HG03025 (cell line): ENCODE results near the gene PSAP.

ENCODE experiments used
- ATAC-seq: cut with Tn5 transposase; IDR thresholded peaks from one replicate; pipeline ENCODE4 v1.9.1; 2021; ENCODE audit warnings: mild to moderate bottlenecking, moderate library complexity; ENCODE audit not compliant: unreplicated experiment, low FRiP score

Gene PSAP

DNA sequence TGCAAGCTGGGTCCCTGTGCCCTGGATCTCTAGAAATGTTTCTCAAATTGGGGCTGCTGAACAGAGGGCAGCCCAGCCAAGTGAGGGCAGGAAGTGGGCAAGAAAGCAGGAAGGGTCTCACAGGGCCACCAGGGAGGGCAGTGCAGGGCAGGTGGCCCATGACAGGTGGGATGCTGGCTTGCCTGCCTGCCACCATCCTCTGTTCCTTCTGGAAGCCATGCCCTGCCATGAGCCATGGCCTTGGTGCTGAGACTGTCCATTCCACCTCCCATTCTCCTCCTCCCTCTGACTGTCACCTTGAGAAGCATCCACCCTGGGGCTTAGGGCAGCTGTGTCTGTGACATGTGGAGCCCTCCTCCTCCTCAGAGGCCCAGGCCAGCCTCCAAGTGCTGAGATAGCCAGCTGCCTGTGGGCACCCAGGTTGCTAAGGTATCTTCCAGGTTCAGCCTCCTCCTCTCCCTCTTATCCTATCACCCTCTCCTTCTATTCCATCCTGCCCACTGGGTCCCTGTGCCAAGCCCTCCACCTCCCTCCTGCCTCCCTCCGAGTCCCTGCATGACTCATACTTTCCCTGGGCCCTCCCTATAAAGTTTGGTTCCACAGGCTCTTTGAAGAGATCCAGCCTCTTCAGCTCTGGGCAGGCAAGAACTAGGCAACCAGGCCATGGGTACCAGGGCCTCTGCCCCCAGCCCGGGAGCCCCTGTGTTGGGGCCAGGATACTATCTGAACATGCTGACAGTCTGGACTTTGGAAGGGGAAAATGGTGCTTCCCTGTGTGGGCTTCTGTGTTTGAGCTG, 79.0 kb downstream of the PSAP start:
- ATAC-seq, result no peak

DNA sequence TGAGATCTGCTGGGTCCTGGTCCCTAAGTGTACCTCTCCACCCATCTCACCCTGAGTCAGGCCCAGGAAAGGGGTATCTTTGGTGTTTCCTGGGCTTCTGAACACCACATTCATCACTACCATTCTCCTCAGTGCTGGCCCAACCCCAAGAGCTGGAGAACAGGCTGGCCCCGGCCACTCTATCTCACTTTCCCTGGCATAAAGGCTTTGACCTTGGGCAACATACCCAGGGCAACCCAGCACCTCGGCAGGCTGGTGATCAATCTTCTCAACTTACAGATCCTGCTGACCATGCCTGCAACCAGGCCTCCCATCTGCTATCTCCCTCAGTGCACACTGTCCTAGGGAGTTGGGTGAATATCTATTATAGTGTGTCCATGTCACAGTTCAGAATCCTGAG, 79.8 kb downstream of the PSAP start:
- ATAC-seq, result no peak

DNA sequence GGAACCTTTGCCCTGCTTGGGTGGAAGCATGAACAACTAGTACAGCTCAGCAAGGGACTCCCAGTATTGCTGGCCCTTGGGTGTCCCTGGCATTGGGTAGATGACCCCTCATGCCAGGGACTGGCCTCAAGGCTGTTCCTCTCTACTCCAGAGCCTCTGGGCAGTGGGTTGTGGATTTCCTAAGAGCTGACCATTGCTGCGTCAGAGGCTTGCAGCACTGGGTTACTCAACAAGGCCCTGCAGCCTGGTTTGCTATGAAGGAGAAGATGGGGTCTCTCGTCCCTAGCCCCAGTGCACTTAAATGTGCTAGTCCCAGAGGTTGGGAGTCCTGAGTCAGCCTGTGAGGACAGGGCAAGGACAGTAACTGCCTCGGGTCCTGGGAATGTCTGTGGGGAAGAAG, 80.3 kb downstream of the PSAP start:
- no peak for ATAC-seq

DNA sequence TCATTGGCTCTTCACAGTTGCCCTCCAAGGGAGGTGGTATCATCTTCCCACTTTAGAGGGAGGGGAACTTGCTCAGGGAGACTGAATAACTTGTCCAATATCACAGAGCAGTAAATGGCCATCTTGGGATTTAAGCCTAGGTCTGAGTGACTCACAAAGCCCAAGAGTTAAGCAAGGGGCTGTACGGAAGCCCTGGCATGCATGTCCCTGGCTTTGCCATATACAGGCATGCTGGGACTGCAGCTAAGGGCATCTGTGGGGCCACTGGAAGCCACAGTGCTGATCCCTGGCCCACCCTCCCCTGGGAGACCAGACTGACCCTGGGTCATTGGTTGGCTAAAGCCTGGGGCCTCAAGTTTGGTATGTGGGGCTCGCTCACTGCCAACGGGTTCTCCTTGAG, 80.8 kb downstream of the PSAP start:
- ATAC-seq, result no peak

DNA sequence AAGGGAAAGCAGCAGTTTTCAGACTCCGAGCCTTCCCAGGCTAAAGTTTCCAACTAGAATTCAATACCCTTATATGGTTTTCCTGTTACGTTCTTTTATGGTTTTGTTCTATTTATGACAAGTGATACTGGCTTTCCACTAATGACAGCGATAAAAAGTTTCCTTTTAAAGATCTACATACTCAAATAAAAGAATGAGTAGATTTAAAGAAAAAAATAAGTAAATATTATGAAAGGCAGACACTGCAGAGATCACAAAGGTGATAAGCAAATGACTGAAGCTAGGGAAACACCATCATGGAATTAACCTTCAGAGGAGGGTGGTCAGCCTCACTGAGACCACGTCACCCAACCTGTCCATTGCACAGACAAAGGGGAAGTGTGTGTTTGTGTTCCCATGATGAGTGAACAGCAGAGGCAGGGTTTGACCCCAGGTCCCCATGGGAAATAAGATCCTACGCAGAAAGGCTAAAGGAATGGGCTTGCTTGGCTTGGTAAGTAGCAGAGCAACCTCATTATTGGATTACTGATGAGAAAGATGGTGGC, 81.7 kb downstream of the PSAP start:
- ATAC-seq, result no peak

DNA sequence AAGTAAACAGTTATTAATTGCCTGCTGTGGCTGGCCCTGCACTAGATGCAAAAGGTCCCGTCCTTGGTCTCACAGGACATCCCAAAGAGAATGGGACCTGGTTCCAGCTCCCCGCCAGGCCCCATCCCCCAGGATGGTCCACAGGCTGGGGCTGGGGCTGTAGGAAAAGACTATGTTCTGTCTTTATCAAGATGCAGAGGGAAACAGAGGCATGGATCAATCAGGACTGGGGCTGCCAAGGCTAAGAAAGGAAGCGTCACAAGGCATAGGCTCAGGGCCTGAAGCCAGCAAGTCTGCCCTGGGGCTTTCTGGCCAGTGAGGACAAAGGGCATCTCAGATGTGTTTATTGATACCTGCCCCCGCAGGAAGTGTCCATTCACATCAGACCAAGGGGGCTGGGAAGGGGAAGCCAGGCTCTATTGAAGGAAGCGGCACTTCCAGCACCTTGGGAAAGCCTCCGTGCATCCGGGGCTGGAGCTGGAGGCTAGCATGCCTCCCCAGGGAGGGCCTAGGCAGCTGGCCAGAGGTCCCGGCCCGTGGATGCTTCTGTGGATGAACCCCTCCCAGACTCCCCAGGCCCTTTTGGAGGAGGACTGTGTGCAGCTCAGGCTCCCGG, 83.5 kb downstream of the PSAP start:
- ATAC-seq, result no peak

DNA sequence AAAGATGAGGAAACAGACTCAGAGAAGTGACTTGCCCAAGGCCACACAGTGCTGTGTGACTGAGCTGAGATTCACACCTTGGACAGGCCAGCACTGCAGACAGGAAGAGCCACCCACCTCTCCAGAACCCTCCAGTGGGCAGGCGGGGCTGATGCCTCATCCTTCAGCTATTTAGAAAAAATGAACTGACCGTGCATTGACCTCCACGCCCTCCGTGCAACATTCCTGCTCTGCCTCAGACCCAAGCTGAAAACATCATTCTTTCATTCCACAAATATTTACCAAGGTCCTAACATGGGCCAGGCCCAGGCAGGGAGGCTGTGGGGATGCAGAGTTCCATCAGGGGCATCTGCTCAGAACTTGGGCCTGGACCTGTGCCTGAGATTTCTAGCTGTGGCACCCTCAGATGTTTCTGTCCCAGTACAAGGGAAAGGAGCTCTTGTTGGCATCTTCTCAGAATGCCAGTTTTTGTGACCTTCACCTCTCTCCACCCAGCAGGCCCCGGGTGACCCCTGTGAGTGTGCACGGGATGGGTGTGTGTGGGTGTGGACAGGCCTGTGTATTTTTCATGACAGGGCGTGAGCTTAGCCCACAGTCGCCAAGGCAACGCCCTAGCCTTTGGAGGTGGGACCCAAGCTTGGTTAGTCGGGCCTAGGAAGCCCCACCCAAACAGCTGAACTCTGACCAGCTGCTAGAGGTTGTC, 84.2 kb downstream of the PSAP start:
- ATAC-seq, result no peak
